Uterus (tissue), 4 donors: Measurements from ENCODE around the gene MDM4. TPM values are rescaled to one million over a fixed set of nuclear protein-coding genes. Genes with fewer than 3 reads are reported as not detected.
A peak's percentile ranks its signal among the peaks of the same experiment; 100 is the strongest.

Experiments
- DNase-seq, 2 donors: peaks; one replicate each; pipeline ENCODE4 v3.0.0-alpha.2; 2019 to 2020
- H3K27ac ChIP-seq, 2 donors: fragments of 200-600 bp; sonication (generic); 1 replicate in 1 of 2; 2 replicates in 1 of 2; pipeline ENCODE4 v1.5.1; 2016 to 2018
- H3K27me3 ChIP-seq, 2 donors: fragments of 200-600 bp; sonication (generic); one replicate each; pipeline ENCODE4 v1.5.1; 2018 to 2019; ENCODE audit warnings: control low read depth in 1 of 2
- H3K36me3 ChIP-seq, 2 donors: fragments of 200-600 bp; sonication (generic); one replicate each; pipeline ENCODE4 v1.5.1; 2019; ENCODE audit warnings: control low read depth in 1 of 2
- H3K4me1 ChIP-seq, 2 donors: fragments of 200-600 bp; sonication (generic); one replicate each; pipeline ENCODE4 v1.5.1; 2018 to 2019; ENCODE audit warnings: control low read depth in 1 of 2
- H3K4me3 ChIP-seq, 2 donors: fragments of 200-600 bp; sonication (generic); 1 replicate in 1 of 2; 2 replicates in 1 of 2; pipeline ENCODE4 v1.5.1; 2018 to 2019; ENCODE audit warnings: mild to moderate bottlenecking in 1 of 2
- H3K9me3 ChIP-seq, 2 donors: fragments of 200-600 bp; sonication (generic); one replicate each; pipeline ENCODE4 v1.5.1; 2019; ENCODE audit warnings: control low read depth in 1 of 2
- CTCF ChIP-seq, 4 experiments: fragments of 200-600 bp in 2 of 4; fragments of 450-650 bp in 2 of 4; sonication (generic) in 2 of 4; IDR thresholded peaks; one replicate each; pipeline ENCODE4 v1.5.1; 2016 to 2019; ENCODE audit warnings: antibody characterized with exemption in 4 of 4, mild to moderate bottlenecking in 2 of 4, moderate library complexity in 1 of 4
- POLR2A ChIP-seq, 2 donors: fragments of 450-650 bp; IDR thresholded peaks; one replicate each; pipeline ENCODE4 v1.6.1; 2016; ENCODE audit warnings: antibody characterized with exemption in 2 of 2, mild to moderate bottlenecking in 1 of 2, moderate library complexity in 1 of 2
- intact Hi-C: fragments of 100-400 bp; cut with DNase I; formaldehyde crosslinking; loops from one replicate; pipeline ENCODE4 v1.15.1; 2023; ENCODE audit warnings: low total_unique reads
- total RNA-seq, 4 donors: library from RNA; depleted of rRNA in 3 of 4; stranded (reverse); fragments of >200 nt in 3 of 4; gene quantifications; one replicate each; pipeline versions ENCODE4 v1.1.0 to v1.2.4, GENCODE V29; 2014 to 2023
- donor health status: DM: yes; HTN: yes; CAD: no.

MDM4 gene
- total RNA-seq, 4 donors from 2014 or later, result 31.0 to 141 (median 134) TPM

- H3K9me3 ChIP-seq, result no peaks in the 10 kb centered on the region
- H3K27ac ChIP-seq, result no peak overlapping the region
- no peak overlapping the region for H3K4me3 ChIP-seq
- peaks cover 0 to 3% of the 10 kb centered on the region in 2 donors for H3K4me1 ChIP-seq
- H3K27me3 ChIP-seq, result no peaks in the 10 kb centered on the region
- H3K36me3 ChIP-seq, result no peaks in the 10 kb centered on the region
- TF ChIP-seq POLR2A (IDR thresholded peaks at IDR 0.05), result no peak
- no peak for TF ChIP-seq CTCF (IDR thresholded peaks at IDR 0.05)
- no peak for DNase-seq
- intact Hi-C loops, result no loop called here
These were observed 58.0 kb downstream of the MDM4 start for GRCh38 chr1:204574016-204574864.

- H3K4me1 ChIP-seq, result peaks cover 0 to 3% of the 10 kb centered on the region in 2 donors
- H3K36me3 ChIP-seq, result no peaks in the 10 kb centered on the region
- peak in 1 of 2 donors; percentile 37 for DNase-seq
- no peaks in the 10 kb centered on the region for H3K9me3 ChIP-seq
- no peak overlapping the region for H3K4me3 ChIP-seq
- TF ChIP-seq CTCF (IDR thresholded peaks at IDR 0.05) (no peak), POLR2A (IDR thresholded peaks at IDR 0.05) (no peak)
- no peak overlapping the region for H3K27ac ChIP-seq
- intact Hi-C loops, result no loop called here
- H3K27me3 ChIP-seq, result no peaks in the 10 kb centered on the region
These were observed 58.6 kb downstream of the MDM4 start for GRCh38 chr1:204574865-204575163.

- H3K36me3 ChIP-seq, result no peaks in the 10 kb centered on the region
- no peak for TF ChIP-seq POLR2A (IDR thresholded peaks at IDR 0.05)
- TF ChIP-seq CTCF (IDR thresholded peaks at IDR 0.05), result no peak
- H3K27ac ChIP-seq, result no peak overlapping the region
- H3K9me3 ChIP-seq, result no peaks in the 10 kb centered on the region
- no peak for DNase-seq
- intact Hi-C loops, result no loop called here
- no peaks in the 10 kb centered on the region for H3K27me3 ChIP-seq
- peaks cover 0 to 3% of the 10 kb centered on the region in 2 donors for H3K4me1 ChIP-seq
- H3K4me3 ChIP-seq, result no peak overlapping the region
These were observed 59.3 kb downstream of the MDM4 start for GRCh38 chr1:204575221-204576190.

- intact Hi-C loops, result no loop called here
- H3K27ac ChIP-seq, result no peak overlapping the region
- DNase-seq, result no peak
- no peaks in the 10 kb centered on the region for H3K27me3 ChIP-seq
- H3K9me3 ChIP-seq, result no peaks in the 10 kb centered on the region
- H3K4me3 ChIP-seq, result no peak overlapping the region
- peaks cover 0 to 3% of the 10 kb centered on the region in 2 donors for H3K4me1 ChIP-seq
- TF ChIP-seq POLR2A (IDR thresholded peaks at IDR 0.05), result no peak
- TF ChIP-seq CTCF (IDR thresholded peaks at IDR 0.05), result no peak
- H3K36me3 ChIP-seq, result no peaks in the 10 kb centered on the region
These were observed 60.2 kb downstream of the MDM4 start for GRCh38 chr1:204576422-204576821.
